Activated CD8-positive, alpha-beta T cell treated with anti-CD3 and anti-CD28 coated beads for 36 hours (primary cell): Measurements from ENCODE around the gene BCAR3. TPM values are rescaled to one million over a fixed set of nuclear protein-coding genes. Genes with fewer than 3 reads are reported as not detected.

ENCODE experiments used
- ATAC-seq: fragments of 200-7000 bp; cut with Tn5 transposase; one replicate; pipeline ENCODE4 v1.10.0; 2021; ENCODE audit warnings: mild to moderate bottlenecking, moderate library complexity
- CTCF ChIA-PET: fragments of 350-600 bp; sonication (Branson Sonifier 250); formaldehyde crosslinking; loops from one replicate; lab custom pipeline; 2021; ENCODE audit warnings: antibody characterized with exemption; lab: Charles Lee
- POLR2A ChIA-PET: fragments of 350-600 bp; sonication (Branson Sonifier 250); formaldehyde crosslinking; loops from one replicate; lab custom pipeline; 2021; ENCODE audit warnings: antibody characterized with exemption; lab: Charles Lee
- DNase-seq: peaks from one replicate; pipeline ENCODE4 v3.0.0-alpha.2; 2020
- H3K27ac Mint-ChIP-seq: one replicate; pipeline ENCODE4 v1.8.0; 2021; ENCODE audit warnings: mild to moderate bottlenecking, mixed read lengths
- H3K27me3 Mint-ChIP-seq: one replicate; pipeline ENCODE4 v1.8.0; 2021; ENCODE audit warnings: mixed read lengths
- H3K36me3 Mint-ChIP-seq: one replicate; pipeline ENCODE4 v1.8.0; 2021; ENCODE audit warnings: low read depth, mixed read lengths
- H3K4me1 Mint-ChIP-seq: one replicate; pipeline ENCODE4 v1.8.0; 2021; ENCODE audit warnings: low read depth, mixed read lengths
- H3K4me3 Mint-ChIP-seq: one replicate; pipeline ENCODE4 v1.8.0; 2021; ENCODE audit warnings: mild to moderate bottlenecking, moderate library complexity, mixed read lengths
- H3K9me3 Mint-ChIP-seq: one replicate; pipeline ENCODE4 v1.8.0; 2021; ENCODE audit warnings: mixed read lengths
- intact Hi-C: fragments of 100-400 bp; cut with micrococcal nuclease; formaldehyde crosslinking; loops from one replicate; pipeline ENCODE4 v1.10.0; 2022
- total RNA-seq, 2 experiments: library from RNA; stranded (reverse); gene quantifications; one replicate each; pipeline ENCODE4 v1.2.3, GENCODE V29; 2021
- TF ChIP-seq, protein P1 (sequence below): fragments of 200-600 bp; IDR thresholded peaks from one replicate; pipeline ENCODE4 v1.8.0; 2022; ENCODE audit warnings: antibody characterized with exemption, mild to moderate bottlenecking

Gene BCAR3
- total RNA-seq, 2 experiments from 2014 or later, result 0.51 to 0.70 TPM

- Mint-ChIP-seq H3K9me3 (no peaks in the 10 kb centered on the region), H3K27ac (no peak overlapping the region), H3K4me1 (peaks cover 5% of the 10 kb centered on the region), H3K36me3 (no peaks in the 10 kb centered on the region), H3K27me3 (peaks cover 1% of the 10 kb centered on the region), H3K4me3 (no peak overlapping the region)
- ChIA-PET CTCF (no interaction called here), POLR2A (no interaction called here)
- intact Hi-C loops, result no loop called here
- TF ChIP-seq, protein P1, sequence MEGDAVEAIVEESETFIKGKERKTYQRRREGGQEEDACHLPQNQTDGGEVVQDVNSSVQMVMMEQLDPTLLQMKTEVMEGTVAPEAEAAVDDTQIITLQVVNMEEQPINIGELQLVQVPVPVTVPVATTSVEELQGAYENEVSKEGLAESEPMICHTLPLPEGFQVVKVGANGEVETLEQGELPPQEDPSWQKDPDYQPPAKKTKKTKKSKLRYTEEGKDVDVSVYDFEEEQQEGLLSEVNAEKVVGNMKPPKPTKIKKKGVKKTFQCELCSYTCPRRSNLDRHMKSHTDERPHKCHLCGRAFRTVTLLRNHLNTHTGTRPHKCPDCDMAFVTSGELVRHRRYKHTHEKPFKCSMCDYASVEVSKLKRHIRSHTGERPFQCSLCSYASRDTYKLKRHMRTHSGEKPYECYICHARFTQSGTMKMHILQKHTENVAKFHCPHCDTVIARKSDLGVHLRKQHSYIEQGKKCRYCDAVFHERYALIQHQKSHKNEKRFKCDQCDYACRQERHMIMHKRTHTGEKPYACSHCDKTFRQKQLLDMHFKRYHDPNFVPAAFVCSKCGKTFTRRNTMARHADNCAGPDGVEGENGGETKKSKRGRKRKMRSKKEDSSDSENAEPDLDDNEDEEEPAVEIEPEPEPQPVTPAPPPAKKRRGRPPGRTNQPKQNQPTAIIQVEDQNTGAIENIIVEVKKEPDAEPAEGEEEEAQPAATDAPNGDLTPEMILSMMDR, result no peak
- ATAC-seq, result no peak
- DNase-seq, result no peak
Measured at GRCh38 chr1:93533677-93534076, 148.0 kb downstream of the BCAR3 start.

DNA sequence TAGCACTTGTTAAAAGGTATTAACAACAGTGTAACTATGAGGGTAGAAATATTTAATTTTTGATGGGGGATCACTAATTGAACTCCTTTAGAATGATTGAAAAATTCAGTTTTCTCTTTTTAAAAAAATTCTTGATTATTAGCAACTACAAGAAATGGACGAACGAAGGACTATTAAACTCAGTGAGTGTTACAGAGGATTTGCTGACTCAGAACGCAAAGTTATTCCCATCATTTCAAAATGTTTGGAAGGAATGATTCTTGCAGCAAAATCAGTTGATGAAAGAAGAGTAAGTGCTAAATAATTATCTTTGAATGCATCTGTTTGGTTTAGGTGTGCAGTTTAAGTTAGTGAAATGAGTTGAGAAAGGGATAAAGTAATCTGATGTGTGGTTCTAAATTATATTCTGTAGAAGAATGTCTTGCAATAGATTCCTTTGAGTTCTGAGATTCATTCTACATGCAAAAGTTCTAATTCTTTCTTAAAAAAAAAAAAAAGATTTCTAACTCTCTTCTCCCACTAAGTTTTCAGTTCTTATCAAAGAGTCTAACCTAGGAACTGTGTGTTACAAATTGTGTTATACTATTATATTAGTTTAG lies 148.8 kb downstream of the BCAR3 start:
- Mint-ChIP-seq H3K27me3 (peaks cover 3% of the 10 kb centered on the region), H3K9me3 (no peaks in the 10 kb centered on the region), H3K4me3 (no peak overlapping the region), H3K36me3 (no peaks in the 10 kb centered on the region), H3K4me1 (peaks cover under 1% of the 10 kb centered on the region), H3K27ac (no peak overlapping the region)
- ATAC-seq (no peak), DNase-seq (no peak)
- TF ChIP-seq, protein P1, result no peak
- CTCF ChIA-PET, result no interaction called here
- intact Hi-C loops, result no loop called here
- POLR2A ChIA-PET, result no interaction called here

- Mint-ChIP-seq H3K27me3 (peaks cover 2% of the 10 kb centered on the region), H3K36me3 (no peaks in the 10 kb centered on the region), H3K4me1 (no peaks in the 10 kb centered on the region), H3K9me3 (no peaks in the 10 kb centered on the region), H3K4me3 (no peak overlapping the region), H3K27ac (no peak overlapping the region)
- POLR2A ChIA-PET, result no interaction called here
- TF ChIP-seq, protein P1, result no peak
- CTCF ChIA-PET, result no interaction called here
- intact Hi-C loops, result no loop called here
- ATAC-seq, result no peak
- no peak for DNase-seq
Measured at GRCh38 chr1:93531193-93531592, 150.4 kb downstream of the BCAR3 start.

GRCh38 chr1:93528412-93528811 lies 153.2 kb downstream of the BCAR3 start:
- Mint-ChIP-seq H3K27me3 (peaks cover 2% of the 10 kb centered on the region), H3K4me3 (no peak overlapping the region), H3K27ac (no peak overlapping the region), H3K4me1 (no peaks in the 10 kb centered on the region), H3K36me3 (no peaks in the 10 kb centered on the region), H3K9me3 (no peaks in the 10 kb centered on the region)
- intact Hi-C loops, result no loop called here
- ChIA-PET POLR2A (no interaction called here), CTCF (no interaction called here)
- ATAC-seq (no peak), DNase-seq (no peak)
- TF ChIP-seq, protein P1, result no peak

- ChIA-PET POLR2A (no interaction called here), CTCF (no interaction called here)
- H3K36me3 Mint-ChIP-seq, result no peaks in the 10 kb centered on the region
- no peak overlapping the region for H3K27ac Mint-ChIP-seq
- no peak overlapping the region for H3K4me3 Mint-ChIP-seq
- H3K27me3 Mint-ChIP-seq, result peaks cover 2% of the 10 kb centered on the region
- no peak for ATAC-seq
- H3K4me1 Mint-ChIP-seq, result no peaks in the 10 kb centered on the region
- H3K9me3 Mint-ChIP-seq, result no peaks in the 10 kb centered on the region
- no peak for DNase-seq
- TF ChIP-seq, protein P1, result no peak
- intact Hi-C loops, result no loop called here
Measured at GRCh38 chr1:93526431-93526830, 155.2 kb downstream of the BCAR3 start.
